GM19397 (cell line): ENCODE data around the gene SNTB2.

Experiments used
- ATAC-seq: cut with Tn5 transposase; IDR thresholded peaks from one replicate; pipeline ENCODE4 v1.9.1; 2021; ENCODE audit warnings: mild to moderate bottlenecking, moderate library complexity; ENCODE audit not compliant: unreplicated experiment

The SNTB2 gene

GRCh38 chr16:69316595-69317034, 129.7 kb downstream of the SNTB2 start:
- ATAC-seq: no peak

- ATAC-seq: no peak
These were observed 131.4 kb downstream of the SNTB2 start for GRCh38 chr16:69318177-69318910.

- no peak for ATAC-seq
These were observed 131.9 kb downstream of the SNTB2 start for GRCh38 chr16:69318911-69319289.

- ATAC-seq: no peak
These were observed 132.4 kb downstream of the SNTB2 start for GRCh38 chr16:69319381-69319780.

GRCh38 chr16:69319826-69320739, 133.1 kb downstream of the SNTB2 start:
- no peak for ATAC-seq

- no peak for ATAC-seq
These were observed 133.7 kb downstream of the SNTB2 start for GRCh38 chr16:69320740-69321073.

- ATAC-seq: no peak
These were observed 134.1 kb downstream of the SNTB2 start for GRCh38 chr16:69321080-69321479.

GRCh38 chr16:69322343-69322742, 135.4 kb downstream of the SNTB2 start:
- ATAC-seq: no peak

GRCh38 chr16:69323415-69323814, 136.5 kb downstream of the SNTB2 start:
- ATAC-seq: no peak

GRCh38 chr16:69324013-69324531, 137.1 kb downstream of the SNTB2 start:
- no peak for ATAC-seq

GRCh38 chr16:69324585-69325253, 137.8 kb downstream of the SNTB2 start:
- ATAC-seq: no peak

- ATAC-seq: no peak
These were observed 138.8 kb downstream of the SNTB2 start for GRCh38 chr16:69325784-69326171.

- no peak for ATAC-seq
These were observed 139.4 kb downstream of the SNTB2 start for GRCh38 chr16:69326172-69326873.

GRCh38 chr16:69327585-69328310, 140.8 kb downstream of the SNTB2 start:
- ATAC-seq: no peak

GRCh38 chr16:69328854-69329316, 141.9 kb downstream of the SNTB2 start:
- ATAC-seq: no peak

- peak; percentile 38 for ATAC-seq
These were observed 142.7 kb downstream of the SNTB2 start for GRCh38 chr16:69329369-69330285.

GRCh38 chr16:69330286-69331109, 143.5 kb downstream of the SNTB2 start, which contains the start of gene PDF:
TSS of gene PDF (minus strand) at chr16:69330588. CDS start at chr16:69330570, 18 bp downstream.
- ATAC-seq: peak; percentile 96

GRCh38 chr16:69334696-69335095, 147.7 kb downstream of the SNTB2 start:
- no peak for ATAC-seq
